HL-60 (cell line): ENCODE data around the gene GGA3.
A peak's percentile ranks its signal among the peaks of the same experiment; 100 is the strongest.

Experiments
- DNase-seq, 2 experiments: peaks; one replicate each; pipeline ENCODE4 v3.0.0-alpha.2; 2010 to 2020; ENCODE audit warnings: low read depth in 1 of 2, low spot score in 1 of 2
- H3K27ac ChIP-seq: fragments of 250-450 bp; sonication (Bioruptor Pico); replicated peaks from 2 replicates; pipeline ENCODE4 v1.5.1; 2020; ENCODE audit warnings: mild to moderate bottlenecking, moderate library complexity
- H3K27me3 ChIP-seq: fragments of 250-450 bp; sonication (Bioruptor Pico); 2 replicates; pipeline ENCODE4 v1.5.1; 2021; ENCODE audit warnings: mild to moderate bottlenecking, moderate library complexity; ENCODE audit not compliant: insufficient read depth, poor library complexity, severe bottlenecking
- H3K4me3 ChIP-seq: replicated peaks from 2 replicates; pipeline ENCODE4 v1.5.1; 2011; ENCODE audit warnings: mild to moderate bottlenecking, control low read depth, low read length; ENCODE audit not compliant: insufficient read depth
- GABPA ChIP-seq: IDR thresholded peaks from 2 replicates; pipeline ENCODE4 v1.6.1; 2012; ENCODE audit warnings: low read depth
- POLR2AphosphoS5 ChIP-seq: IDR thresholded peaks from 2 replicates; pipeline ENCODE4 v1.6.1; 2012; ENCODE audit warnings: low read depth
- SPI1 ChIP-seq: IDR thresholded peaks from 2 replicates; pipeline ENCODE4 v1.6.1; 2012; ENCODE audit warnings: low read depth, mild to moderate bottlenecking, borderline replicate concordance
- TF ChIP-seq, protein P1 (sequence below): IDR thresholded peaks from one replicate; pipeline ENCODE4 v1.5.1; 2011; ENCODE audit warnings: low read length, control low read depth, inconsistent platforms; ENCODE audit not compliant: insufficient read depth
- TF ChIP-seq, protein P2 (sequence below): IDR thresholded peaks from 2 replicates; pipeline ENCODE4 v1.6.1; 2012; ENCODE audit warnings: low read depth; ENCODE audit not compliant: insufficient replicate concordance

The GGA3 gene

DNA sequence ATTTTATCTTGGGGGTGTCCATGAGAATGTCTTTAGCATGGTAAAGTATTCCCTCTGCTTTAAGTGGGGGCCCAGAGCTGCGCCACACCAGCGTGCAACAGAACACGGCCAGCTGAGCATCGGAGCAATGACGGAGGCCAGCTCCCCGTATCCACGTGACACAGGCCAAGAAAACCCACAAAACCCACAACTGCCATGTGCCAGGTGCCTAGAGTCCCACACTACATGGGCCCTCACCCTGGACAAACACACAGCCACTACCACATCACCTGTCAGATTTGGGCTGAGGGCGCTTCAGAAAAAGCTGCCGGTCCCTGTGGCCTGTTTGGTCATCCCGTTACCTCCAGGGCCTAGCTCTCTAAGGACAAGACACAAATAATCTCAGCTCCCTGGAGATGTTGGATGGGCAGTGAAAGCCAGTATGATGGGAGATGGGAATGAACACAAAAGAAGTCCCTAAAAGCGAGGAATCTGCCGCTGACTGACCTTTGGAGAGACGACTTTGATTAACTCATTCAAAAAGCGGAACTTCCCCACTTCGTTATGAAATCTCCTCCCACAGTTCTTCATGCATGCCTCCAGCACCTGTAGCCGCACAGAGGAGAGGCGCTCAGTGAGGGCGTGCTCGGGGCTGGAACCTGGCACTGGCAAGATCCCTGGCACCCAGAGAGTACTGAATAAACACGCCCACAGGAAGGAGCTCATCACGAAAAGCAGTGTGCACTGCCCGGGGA lies 17.1 kb downstream of the GGA3 start:
- peak; percentile 78; the same call in 1 of the 2 replicates for TF ChIP-seq SPI1
- TF ChIP-seq, protein P1, sequence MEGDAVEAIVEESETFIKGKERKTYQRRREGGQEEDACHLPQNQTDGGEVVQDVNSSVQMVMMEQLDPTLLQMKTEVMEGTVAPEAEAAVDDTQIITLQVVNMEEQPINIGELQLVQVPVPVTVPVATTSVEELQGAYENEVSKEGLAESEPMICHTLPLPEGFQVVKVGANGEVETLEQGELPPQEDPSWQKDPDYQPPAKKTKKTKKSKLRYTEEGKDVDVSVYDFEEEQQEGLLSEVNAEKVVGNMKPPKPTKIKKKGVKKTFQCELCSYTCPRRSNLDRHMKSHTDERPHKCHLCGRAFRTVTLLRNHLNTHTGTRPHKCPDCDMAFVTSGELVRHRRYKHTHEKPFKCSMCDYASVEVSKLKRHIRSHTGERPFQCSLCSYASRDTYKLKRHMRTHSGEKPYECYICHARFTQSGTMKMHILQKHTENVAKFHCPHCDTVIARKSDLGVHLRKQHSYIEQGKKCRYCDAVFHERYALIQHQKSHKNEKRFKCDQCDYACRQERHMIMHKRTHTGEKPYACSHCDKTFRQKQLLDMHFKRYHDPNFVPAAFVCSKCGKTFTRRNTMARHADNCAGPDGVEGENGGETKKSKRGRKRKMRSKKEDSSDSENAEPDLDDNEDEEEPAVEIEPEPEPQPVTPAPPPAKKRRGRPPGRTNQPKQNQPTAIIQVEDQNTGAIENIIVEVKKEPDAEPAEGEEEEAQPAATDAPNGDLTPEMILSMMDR, result no peak
- TF ChIP-seq, protein P2, sequence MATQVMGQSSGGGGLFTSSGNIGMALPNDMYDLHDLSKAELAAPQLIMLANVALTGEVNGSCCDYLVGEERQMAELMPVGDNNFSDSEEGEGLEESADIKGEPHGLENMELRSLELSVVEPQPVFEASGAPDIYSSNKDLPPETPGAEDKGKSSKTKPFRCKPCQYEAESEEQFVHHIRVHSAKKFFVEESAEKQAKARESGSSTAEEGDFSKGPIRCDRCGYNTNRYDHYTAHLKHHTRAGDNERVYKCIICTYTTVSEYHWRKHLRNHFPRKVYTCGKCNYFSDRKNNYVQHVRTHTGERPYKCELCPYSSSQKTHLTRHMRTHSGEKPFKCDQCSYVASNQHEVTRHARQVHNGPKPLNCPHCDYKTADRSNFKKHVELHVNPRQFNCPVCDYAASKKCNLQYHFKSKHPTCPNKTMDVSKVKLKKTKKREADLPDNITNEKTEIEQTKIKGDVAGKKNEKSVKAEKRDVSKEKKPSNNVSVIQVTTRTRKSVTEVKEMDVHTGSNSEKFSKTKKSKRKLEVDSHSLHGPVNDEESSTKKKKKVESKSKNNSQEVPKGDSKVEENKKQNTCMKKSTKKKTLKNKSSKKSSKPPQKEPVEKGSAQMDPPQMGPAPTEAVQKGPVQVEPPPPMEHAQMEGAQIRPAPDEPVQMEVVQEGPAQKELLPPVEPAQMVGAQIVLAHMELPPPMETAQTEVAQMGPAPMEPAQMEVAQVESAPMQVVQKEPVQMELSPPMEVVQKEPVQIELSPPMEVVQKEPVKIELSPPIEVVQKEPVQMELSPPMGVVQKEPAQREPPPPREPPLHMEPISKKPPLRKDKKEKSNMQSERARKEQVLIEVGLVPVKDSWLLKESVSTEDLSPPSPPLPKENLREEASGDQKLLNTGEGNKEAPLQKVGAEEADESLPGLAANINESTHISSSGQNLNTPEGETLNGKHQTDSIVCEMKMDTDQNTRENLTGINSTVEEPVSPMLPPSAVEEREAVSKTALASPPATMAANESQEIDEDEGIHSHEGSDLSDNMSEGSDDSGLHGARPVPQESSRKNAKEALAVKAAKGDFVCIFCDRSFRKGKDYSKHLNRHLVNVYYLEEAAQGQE, result no peak
- TF ChIP-seq GABPA, result peak; percentile 17; the same call in 1 of the 2 replicates
- peak; percentile 87 for TF ChIP-seq POLR2AphosphoS5
- no peak overlapping the region for H3K4me3 ChIP-seq
- H3K27me3 ChIP-seq, result no peaks in the 10 kb centered on the region
- H3K27ac ChIP-seq, result peak overlapping the region; percentile 56
- peak; percentile 88 to 98 for DNase-seq

DNA sequence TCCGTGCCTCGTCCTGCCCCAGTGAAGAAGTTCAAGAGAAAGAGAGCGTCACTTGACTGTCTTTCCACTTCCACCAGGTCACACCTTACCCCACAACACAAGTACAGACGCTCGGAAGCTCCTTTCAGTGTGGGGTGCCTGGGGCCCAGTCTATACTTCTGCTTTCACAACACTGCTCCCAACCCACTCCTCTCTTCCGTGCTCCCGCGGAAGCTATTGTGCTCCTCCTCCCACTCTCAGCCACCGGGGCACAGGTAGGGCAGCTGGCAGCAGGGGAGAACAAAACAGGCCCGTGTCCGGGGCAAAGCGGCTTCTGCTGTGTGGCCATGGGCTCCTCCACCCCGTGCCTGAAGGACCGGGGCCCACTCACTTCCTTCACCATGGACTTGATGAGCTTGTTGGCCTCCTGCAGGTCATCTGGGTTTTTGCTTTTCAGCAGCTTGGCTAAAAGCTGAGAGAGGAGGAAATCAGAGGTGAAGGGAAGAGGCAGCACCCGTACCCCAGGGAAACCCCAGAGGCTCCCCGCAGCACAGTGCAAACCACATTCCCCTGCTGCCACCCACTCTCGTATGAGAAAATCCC lies 18.9 kb downstream of the GGA3 start:
- H3K27me3 ChIP-seq, result no peaks in the 10 kb centered on the region
- peak in 1 of 2 experiments; percentile 72 for DNase-seq
- TF ChIP-seq POLR2AphosphoS5 (no peak), GABPA (no peak), SPI1 (no peak)
- TF ChIP-seq, protein P2, result no peak
- TF ChIP-seq, protein P1, result no peak
- H3K27ac ChIP-seq, result peak overlapping the region; percentile 51
- no peak overlapping the region for H3K4me3 ChIP-seq

DNA sequence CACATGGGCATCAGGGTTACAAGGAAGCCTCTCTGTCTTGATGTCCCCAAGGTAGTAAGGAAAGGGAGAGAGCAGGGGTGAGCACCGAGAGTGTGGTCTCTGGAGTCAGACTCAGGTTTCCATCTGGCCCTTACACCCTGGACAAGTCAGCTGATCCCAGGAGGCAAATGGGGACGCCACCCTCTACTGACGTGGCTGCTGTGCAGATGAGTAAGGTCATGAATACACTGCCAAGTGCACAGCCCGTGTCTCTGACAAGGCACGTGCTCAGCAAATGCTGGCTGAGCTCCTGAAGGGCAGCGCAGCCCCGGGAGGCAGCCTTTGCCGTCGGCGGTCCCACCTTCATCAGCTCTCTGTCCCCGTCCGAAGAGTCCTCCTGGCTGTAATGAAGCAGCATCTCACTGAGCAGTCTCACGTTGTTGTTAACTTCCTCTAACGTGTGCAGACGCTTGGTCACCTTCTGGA lies 19.4 kb downstream of the GGA3 start:
- H3K27ac ChIP-seq, result peak overlapping the region; percentile 51
- TF ChIP-seq SPI1, result no peak
- no peak overlapping the region for H3K4me3 ChIP-seq
- DNase-seq, result no peak
- no peaks in the 10 kb centered on the region for H3K27me3 ChIP-seq

DNA sequence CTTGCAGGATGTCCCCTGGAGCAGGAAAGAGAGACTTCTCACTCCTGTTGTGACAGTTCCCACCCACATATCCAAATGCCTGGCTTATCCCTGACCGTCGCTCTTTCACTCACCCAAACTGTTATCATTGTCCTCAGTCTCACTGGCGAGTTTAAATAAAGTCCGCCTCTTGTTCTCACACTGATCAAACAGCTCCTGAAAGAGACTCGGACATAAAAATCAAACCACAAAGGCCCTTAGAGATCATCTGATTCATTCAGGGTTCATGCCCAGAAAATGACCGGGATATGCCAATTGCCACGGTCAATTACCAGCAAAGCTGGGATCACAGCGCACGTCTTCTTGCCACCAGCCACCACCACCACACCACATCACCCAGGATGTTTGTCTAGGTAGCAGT lies 19.9 kb downstream of the GGA3 start:
- no peak for DNase-seq
- no peak overlapping the region for H3K4me3 ChIP-seq
- TF ChIP-seq, protein P1, result no peak
- TF ChIP-seq, protein P2, result no peak
- no peak for TF ChIP-seq POLR2AphosphoS5
- TF ChIP-seq SPI1, result no peak
- TF ChIP-seq GABPA, result no peak
- H3K27me3 ChIP-seq, result no peaks in the 10 kb centered on the region
- H3K27ac ChIP-seq, result peak overlapping the region; percentile 51; the same call in 1 of the 2 replicates
